ENCODE data around the gene HTRA3. TPM values are rescaled to one million over a fixed set of nuclear protein-coding genes. Genes with fewer than 3 reads are reported as not detected.

Gene HTRA3
- total and polyA plus RNA-seq, 2 experiments from 2014 or later, result 3.2 to 5.2 TPM

GRCh38 chr4:8257854-8258253 is 11.7 kb upstream of the HTRA3 start:
- no peaks in the 10 kb centered on the region for H3K36me3 ChIP-seq (ENCODE audit: low read depth)
- 67 to 72% methylated on average over 4 of the region's 4 CpGs for whole genome bisulfite sequencing, 2 experiments (ENCODE audit: low coverage in 1 of 2, low lambda C conversion rate in 2 of 2, missing lambda C conversion rate in 2 of 2)
- no peaks in the 10 kb centered on the region for H3K79me2 ChIP-seq (ENCODE audit: insufficient read depth)
- TF ChIP-seq EZH2phosphoT487 (IDR thresholded peaks at IDR 0.05; ENCODE audit: insufficient read depth, low read depth), result no peak
- TF ChIP-seq EZH2 (IDR thresholded peaks at IDR 0.05; ENCODE audit: insufficient read depth, poor library complexity, severe bottlenecking), result no peak
- in situ Hi-C loops (cut with MboI), result no loop called here
- H3K9me3 ChIP-seq (ENCODE audit: low read depth), result no peaks in the 10 kb centered on the region
- no peak overlapping the region for H3K27ac ChIP-seq
- DNase-seq, result no peak
- H3F3A ChIP-seq (ENCODE audit: insufficient read depth), result peaks cover 6% of the 10 kb centered on the region
- no peaks in the 10 kb centered on the region for H3K27me3 ChIP-seq (replicated peaks; ENCODE audit: insufficient read depth)
- H3K9me2 ChIP-seq (ENCODE audit: insufficient read depth), result no peaks in the 10 kb centered on the region
- H3K4me1 ChIP-seq (ENCODE audit: insufficient read depth), result peaks cover 6% of the 10 kb centered on the region
- H3K4me2 ChIP-seq (ENCODE audit: unreplicated experiment), result no peak overlapping the region
- H2AFZ ChIP-seq, result no peak overlapping the region
- no peaks in the 10 kb centered on the region for H4K20me1 ChIP-seq (ENCODE audit: insufficient read depth)
- no peak overlapping the region for H3K9ac ChIP-seq
- no peak overlapping the region for H3K4me3 ChIP-seq

- Histone ChIP-seq H3K4me1 (ENCODE audit: insufficient read depth) (peaks cover 6% of the 10 kb centered on the region), H3K79me2 (ENCODE audit: insufficient read depth) (no peaks in the 10 kb centered on the region), H3K9me3 (ENCODE audit: low read depth) (no peaks in the 10 kb centered on the region), H3K36me3 (ENCODE audit: low read depth) (no peaks in the 10 kb centered on the region), H3K27me3 (replicated peaks; ENCODE audit: insufficient read depth) (no peaks in the 10 kb centered on the region), H4K20me1 (ENCODE audit: insufficient read depth) (no peaks in the 10 kb centered on the region), H3K9ac (no peak overlapping the region), H3F3A (ENCODE audit: insufficient read depth) (peaks cover 6% of the 10 kb centered on the region), H2AFZ (no peak overlapping the region), H3K4me2 (ENCODE audit: unreplicated experiment) (no peak overlapping the region), H3K4me3 (no peak overlapping the region), H3K27ac (no peak overlapping the region), H3K9me2 (ENCODE audit: insufficient read depth) (no peaks in the 10 kb centered on the region)
- WGBS, 2 experiments (ENCODE audit: low coverage in 1 of 2, low lambda C conversion rate in 2 of 2, missing lambda C conversion rate in 2 of 2), result 68% methylated on average over 13 of the region's 13 CpGs
- TF ChIP-seq EZH2 (IDR thresholded peaks at IDR 0.05; ENCODE audit: insufficient read depth, poor library complexity, severe bottlenecking) (no peak), EZH2phosphoT487 (IDR thresholded peaks at IDR 0.05; ENCODE audit: insufficient read depth, low read depth) (no peak)
- in situ Hi-C loops (cut with MboI), result no loop called here
- DNase-seq, result no peak
Observed at GRCh38 chr4:8258552-8259212, 10.9 kb upstream of the HTRA3 start.

GRCh38 chr4:8259743-8260430 is 9.7 kb upstream of the HTRA3 start:
- Histone ChIP-seq H3K36me3 (ENCODE audit: low read depth) (no peaks in the 10 kb centered on the region), H2AFZ (no peak overlapping the region), H3K9me2 (ENCODE audit: insufficient read depth) (no peaks in the 10 kb centered on the region), H3F3A (ENCODE audit: insufficient read depth) (peaks cover 6% of the 10 kb centered on the region), H3K9ac (no peak overlapping the region), H3K27ac (no peak overlapping the region), H3K4me3 (no peak overlapping the region), H3K9me3 (ENCODE audit: low read depth) (no peaks in the 10 kb centered on the region), H3K27me3 (replicated peaks; ENCODE audit: insufficient read depth) (no peaks in the 10 kb centered on the region), H4K20me1 (ENCODE audit: insufficient read depth) (no peaks in the 10 kb centered on the region), H3K4me1 (ENCODE audit: insufficient read depth) (peaks cover 6% of the 10 kb centered on the region), H3K79me2 (ENCODE audit: insufficient read depth) (no peaks in the 10 kb centered on the region), H3K4me2 (ENCODE audit: unreplicated experiment) (no peak overlapping the region)
- no peak for DNase-seq
- TF ChIP-seq EZH2 (IDR thresholded peaks at IDR 0.05; ENCODE audit: insufficient read depth, poor library complexity, severe bottlenecking), result no peak
- TF ChIP-seq EZH2phosphoT487 (IDR thresholded peaks at IDR 0.05; ENCODE audit: insufficient read depth, low read depth), result no peak
- in situ Hi-C loops (cut with MboI), result no loop called here
- WGBS, 2 experiments (ENCODE audit: low coverage in 1 of 2, low lambda C conversion rate in 2 of 2, missing lambda C conversion rate in 2 of 2), result 70 to 72% methylated on average over 10 to 11 of the region's 11 CpGs

GRCh38 chr4:8260656-8261111 is 8.9 kb upstream of the HTRA3 start:
- Histone ChIP-seq H3K9me3 (ENCODE audit: low read depth) (no peaks in the 10 kb centered on the region), H3K27me3 (replicated peaks; ENCODE audit: insufficient read depth) (no peaks in the 10 kb centered on the region), H3K4me2 (ENCODE audit: unreplicated experiment) (no peak overlapping the region), H2AFZ (no peak overlapping the region), H3K4me3 (no peak overlapping the region), H3K9me2 (ENCODE audit: insufficient read depth) (no peaks in the 10 kb centered on the region), H4K20me1 (ENCODE audit: insufficient read depth) (no peaks in the 10 kb centered on the region), H3K79me2 (ENCODE audit: insufficient read depth) (no peaks in the 10 kb centered on the region), H3K27ac (peak overlapping the region; percentile 34; the same call in 1 of the 2 replicates), H3F3A (ENCODE audit: insufficient read depth) (peaks cover 6% of the 10 kb centered on the region), H3K4me1 (ENCODE audit: insufficient read depth) (peaks cover 2% of the 10 kb centered on the region; the same call in 1 of the 2 replicates), H3K36me3 (ENCODE audit: low read depth) (no peaks in the 10 kb centered on the region), H3K9ac (no peak overlapping the region)
- TF ChIP-seq EZH2phosphoT487 (IDR thresholded peaks at IDR 0.05; ENCODE audit: insufficient read depth, low read depth), result no peak
- TF ChIP-seq EZH2 (IDR thresholded peaks at IDR 0.05; ENCODE audit: insufficient read depth, poor library complexity, severe bottlenecking), result no peak
- DNase-seq, result peak; percentile 88
- WGBS, 2 experiments (ENCODE audit: low coverage in 1 of 2, low lambda C conversion rate in 2 of 2, missing lambda C conversion rate in 2 of 2), result 4 to 5% methylated on average over 13 of the region's 13 CpGs
- in situ Hi-C loops (cut with MboI), result no loop called here

Data from GM23248 (cell line).